GM19025 (cell line): ENCODE results near the gene ZNF568.

ENCODE experiments used
- ATAC-seq: cut with Tn5 transposase; IDR thresholded peaks from one replicate; pipeline ENCODE4 v1.9.1; 2021; ENCODE audit warnings: mild to moderate bottlenecking, low read depth, moderate library complexity; ENCODE audit not compliant: unreplicated experiment

Gene ZNF568

DNA sequence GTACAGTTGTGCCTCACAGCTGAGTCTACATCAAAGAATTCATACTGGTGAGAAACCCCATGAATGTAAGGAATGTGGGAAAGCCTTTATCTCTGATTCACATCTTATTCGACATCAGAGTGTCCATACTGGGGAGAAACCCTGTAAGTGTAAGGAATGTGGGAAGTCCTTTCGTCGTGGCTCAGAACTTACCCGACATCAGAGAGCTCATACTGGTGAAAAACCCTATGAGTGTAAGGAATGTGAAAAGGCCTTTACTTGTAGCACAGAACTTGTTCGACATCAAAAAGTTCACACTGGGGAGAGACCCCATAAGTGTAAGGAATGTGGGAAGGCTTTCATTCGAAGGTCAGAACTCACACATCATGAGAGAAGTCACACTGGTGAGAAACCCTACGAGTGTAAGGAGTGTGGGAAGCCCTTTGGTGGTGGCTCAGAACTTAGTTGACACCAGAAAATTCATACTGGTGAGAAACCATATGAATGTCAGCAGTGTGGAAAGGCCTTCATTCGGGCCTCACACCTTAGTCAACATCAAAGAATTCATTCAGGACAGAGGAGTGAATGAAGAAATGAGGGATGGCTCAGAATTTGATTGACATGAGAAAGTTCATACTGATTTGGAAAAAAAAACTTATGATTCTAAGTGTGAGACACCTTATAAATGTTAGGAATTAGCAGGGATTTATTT, 81.2 kb downstream of the ZNF568 start:
- ATAC-seq: no peak

DNA sequence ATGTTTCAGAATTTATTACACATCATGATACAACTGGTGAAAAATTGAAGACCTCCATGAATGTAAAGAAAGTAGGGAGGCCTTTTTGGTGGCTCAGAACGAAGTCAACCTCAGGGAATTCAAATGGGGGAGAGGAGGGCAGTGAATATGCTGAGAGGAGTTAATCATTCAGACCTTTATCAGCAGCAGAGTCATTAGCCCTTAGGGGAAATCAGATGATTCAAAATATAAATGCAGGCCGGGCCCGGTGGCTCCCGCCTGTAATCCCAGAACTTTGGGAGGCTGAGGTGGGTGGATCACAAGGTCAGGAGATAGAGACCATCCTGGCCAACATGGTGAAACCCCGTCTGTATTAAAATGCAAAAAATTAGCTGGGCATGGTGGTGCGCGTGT, 81.7 kb downstream of the ZNF568 start:
- ATAC-seq: no peak

DNA sequence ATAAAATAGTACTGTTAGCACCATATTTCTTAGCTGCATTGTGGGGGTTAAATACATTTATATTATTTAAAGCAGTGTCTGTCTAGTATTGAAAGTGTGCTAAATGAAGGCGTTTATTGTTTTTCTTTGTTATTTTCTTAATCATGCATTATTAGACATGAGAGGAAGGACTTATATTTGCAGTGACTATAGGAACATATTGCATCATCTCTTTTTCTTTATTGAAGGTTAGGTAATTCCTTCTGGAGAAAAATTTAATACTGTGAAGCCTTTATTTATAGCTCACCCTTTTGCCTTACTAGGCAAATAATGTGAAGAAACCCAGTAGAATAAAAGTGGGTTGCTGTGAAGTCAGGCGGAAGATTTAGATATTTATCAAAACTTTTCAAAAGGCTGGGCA, 83.2 kb downstream of the ZNF568 start:
- ATAC-seq: no peak

DNA sequence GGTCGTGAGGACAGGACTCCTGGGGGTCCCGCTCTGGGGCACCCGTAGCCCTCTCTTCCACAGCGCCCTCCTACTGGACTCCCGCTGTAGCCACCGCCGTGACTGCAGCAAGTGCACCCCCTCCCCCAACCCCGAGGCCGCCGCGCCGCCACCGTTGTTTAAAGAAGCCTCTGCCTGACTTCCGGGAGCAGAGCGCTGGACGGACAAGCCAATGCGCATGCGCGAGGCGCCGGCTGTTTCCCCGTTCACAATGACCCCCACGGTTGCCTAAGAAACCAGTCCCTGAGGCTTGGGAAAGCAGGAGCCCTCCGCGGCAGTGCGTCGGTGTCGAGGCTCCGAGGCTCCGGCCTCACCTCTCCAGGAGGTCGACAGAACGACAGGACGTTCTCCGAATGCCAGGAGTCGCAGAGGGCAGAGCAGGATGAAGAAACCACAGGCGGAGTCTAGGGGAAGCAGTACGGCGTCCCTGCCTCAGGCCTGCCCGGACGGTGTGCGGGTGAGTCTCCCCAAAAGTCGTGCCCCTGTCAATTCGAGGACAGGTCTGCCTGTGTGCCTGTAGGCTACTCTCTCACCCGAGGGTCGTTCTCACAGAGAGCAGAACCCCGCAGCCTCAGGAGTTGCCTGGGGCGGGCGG, 91.6 kb downstream of the ZNF568 start:
- ATAC-seq: no peak

DNA sequence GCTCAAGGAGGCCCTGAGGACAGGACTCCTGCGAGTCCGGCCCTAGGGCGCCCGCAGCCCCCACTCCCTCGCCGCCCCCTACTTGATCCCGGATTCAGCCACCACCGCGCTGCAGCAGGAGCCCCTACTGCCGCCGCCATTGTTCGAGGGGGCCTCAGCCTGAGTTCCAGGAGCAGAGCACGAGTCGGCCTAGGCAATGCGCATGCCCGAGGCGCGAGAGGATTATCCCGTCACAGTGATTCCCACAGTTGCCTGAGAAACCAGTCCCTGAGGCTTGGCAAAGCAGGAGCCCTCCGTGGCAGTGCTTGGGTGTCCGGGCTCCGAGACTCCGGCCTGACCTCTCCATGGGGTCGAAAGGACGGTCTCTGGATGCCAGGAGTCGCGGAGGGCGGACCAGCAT, 93.7 kb downstream of the ZNF568 start:
- no peak for ATAC-seq

DNA sequence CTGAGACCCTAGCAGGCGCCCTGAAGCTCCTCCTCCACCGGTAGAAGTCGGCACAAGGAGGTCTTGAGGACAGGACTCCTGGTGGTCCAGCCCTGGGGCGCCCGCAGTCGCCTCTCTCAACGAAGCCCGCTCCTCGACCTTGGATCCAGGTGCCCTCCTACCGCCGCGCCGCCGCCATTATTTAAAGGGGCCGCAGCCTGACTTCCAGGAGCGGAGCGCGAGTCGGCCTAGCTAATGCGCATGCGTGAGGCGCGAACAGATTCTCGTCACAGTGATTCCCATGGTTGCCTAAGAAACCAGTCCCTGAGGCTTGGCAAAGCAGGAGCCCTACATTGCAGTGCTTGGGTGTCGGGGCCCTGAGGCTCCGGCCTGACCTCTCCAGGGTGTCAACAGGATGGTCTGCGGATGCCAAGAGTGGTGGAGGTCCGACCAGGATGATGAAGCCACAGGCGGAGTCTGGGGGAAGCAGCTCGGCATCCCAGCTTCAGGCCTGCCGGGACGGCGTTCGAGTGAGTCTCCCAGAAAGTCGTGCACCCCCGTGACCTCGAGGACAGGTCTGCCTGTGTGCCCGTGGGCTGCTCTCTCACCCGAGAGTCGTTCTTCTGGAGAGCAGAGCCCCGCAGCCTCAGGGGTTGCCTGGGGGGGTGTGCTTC, 96.1 kb downstream of the ZNF568 start:
- ATAC-seq: no peak

DNA sequence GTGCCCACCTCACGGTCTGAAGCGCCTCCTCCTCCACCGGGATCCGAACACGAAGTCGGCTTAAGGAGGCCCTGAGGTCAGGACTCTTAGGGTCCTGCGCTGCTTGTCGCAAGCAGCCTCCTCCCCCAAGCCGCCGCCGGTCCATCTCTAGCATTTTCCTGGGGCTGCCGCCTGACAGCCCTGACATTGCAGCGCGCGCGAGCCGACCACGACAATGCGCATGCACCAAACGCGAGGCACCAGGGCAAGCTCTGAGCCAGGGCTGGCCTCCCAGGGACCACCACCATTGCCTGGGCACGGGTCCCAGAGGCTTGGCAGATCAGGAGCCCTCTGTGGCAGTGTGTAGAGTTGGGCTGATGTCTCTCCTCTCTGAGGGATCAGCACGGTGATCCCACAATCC, 98.3 kb downstream of the ZNF568 start:
- ATAC-seq: no peak

DNA sequence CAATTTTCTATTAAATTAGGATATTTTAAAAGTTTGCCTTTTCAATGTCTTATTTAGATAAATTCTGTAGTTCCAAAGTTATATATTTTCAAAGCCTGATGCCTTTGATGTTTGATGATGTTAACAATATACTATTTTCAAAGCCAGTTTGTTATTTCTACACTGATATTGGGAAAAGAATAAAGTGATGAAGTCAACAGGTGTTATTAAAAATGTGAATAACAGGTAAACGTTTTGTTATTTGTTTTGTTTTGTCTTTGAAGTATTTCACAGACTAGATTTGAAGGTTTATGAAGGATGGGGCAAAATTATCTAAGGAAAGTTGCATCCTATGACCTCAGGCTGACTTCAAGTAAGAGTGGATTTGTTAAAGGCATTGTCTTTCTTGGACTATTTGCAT, 129.0 kb downstream of the ZNF568 start:
- ATAC-seq: no peak
